Activated CD8-positive, alpha-beta memory T cell treated with anti-CD3 and anti-CD28 coated beads for 48 hours (primary cell): Measurements from ENCODE around the gene PDE6C.
"Not testable (repeated sequence)": the region's sequence is repeated elsewhere in the genome, so short reads cannot be mapped to it uniquely, and the experiment has no call there.

Source experiments
- DNase-seq, 3 experiments: peaks; one replicate each; pipeline ENCODE4 v3.0.0-alpha.2; 2020; ENCODE audit warnings: low read depth in 2 of 3, low spot score in 2 of 3

Gene PDE6C

GRCh38 chr10:93629647-93630305 is 17.4 kb downstream of the PDE6C start:
- DNase-seq = no peak

DNA sequence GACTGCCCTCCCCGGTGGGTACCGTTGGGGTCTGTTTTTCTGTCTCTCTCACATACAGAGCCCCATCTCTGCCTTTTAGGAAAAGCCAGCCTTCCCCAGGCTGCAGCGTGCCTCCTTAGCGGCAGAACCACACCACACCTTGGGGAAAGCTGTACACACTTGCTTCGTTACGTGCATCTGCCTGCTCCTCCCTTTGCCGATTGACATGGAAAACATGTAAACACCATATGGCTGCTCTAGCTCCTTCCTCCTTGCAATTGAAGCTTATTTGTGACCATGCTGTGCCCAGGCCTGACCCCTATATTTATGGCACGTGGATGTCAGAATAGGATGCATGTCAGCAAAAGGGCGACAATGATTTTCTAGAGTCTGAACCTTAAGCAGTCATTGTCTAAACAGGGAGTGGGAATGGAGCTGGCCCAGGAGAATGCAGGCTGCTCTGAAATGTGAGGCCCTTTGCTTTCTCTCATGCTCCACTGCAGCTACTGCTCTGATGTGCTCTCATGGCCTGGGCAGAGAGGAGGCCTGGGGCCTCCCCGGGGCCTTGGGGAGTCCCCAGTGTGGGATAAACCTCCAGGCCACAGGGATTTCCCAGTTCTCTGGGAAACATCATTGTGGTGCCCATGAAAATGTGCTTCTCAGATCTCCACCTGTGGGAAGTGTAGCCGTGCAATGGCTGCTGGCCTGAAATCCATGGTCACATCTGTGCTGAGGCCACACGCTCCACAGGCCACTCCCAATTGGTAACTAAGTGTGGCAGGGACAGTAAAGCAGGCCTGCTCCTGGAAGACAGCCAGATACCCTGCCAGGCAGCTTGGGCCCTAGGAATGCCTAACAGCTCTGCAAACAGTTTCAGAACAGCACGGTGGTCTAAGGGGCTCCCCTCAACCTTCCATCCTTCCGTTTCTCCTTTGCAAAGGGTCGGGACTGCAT is 18.6 kb downstream of the PDE6C start:
- DNase-seq = no peak

DNA sequence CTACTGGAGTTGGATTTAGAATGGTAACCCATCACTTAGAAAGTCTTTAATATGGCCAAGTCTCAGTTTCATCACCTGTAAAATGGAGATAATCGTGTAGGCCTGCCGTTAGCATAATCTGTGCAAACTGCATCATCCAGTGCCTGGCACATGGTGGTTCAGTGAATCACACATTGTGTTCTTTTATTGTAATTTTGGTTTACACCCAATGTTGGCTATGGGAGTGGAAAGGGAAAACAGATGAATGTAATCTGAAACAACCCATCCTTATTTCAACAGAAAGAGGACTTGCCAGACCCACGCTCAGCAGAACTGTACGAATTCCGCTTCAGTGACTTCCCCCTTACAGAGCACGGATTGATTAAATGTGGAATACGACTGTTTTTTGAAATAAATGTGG is 27.5 kb downstream of the PDE6C start:
- no peak for DNase-seq

DNA sequence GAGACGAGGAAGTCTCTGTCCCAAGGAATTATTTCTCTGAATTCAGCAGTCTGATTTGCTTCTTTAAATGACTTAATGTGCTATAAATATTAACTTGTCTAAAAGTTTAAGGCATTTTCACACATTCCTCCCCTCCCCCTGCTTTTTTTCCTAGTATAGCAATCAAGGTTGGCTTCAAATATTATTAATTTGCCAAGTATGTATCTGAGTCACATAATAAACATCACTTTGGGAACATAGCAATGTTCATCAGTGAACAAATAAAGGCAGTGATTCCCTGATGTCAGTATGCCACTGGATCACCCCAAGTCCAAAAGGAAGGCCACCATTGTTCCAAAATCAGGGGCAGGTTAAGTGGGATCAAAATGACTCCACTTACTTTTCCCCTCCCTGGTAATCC is 40.5 kb downstream of the PDE6C start:
- no peak for DNase-seq

GRCh38 chr10:93654201-93654600 is 41.9 kb downstream of the PDE6C start:
- DNase-seq = no peak

DNA sequence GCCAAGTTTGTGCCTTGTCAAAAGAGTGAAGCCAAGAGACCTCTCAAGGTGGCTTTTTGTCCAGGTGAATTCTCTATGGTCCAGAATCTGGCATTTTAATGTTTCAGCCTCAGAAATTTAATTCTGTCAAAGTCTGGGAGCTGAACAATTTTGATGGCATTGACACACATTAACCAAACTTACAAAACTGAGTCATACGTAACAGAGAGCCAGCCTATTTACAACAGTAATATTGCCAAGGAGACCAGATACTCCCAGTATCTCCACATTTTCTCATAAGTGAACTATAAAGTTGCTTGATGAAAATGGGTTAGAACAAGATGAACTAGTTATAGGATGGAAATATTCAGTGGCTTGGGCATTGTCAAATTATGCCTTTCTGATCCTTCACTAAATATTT is 43.8 kb downstream of the PDE6C start:
- DNase-seq = no peak

DNA sequence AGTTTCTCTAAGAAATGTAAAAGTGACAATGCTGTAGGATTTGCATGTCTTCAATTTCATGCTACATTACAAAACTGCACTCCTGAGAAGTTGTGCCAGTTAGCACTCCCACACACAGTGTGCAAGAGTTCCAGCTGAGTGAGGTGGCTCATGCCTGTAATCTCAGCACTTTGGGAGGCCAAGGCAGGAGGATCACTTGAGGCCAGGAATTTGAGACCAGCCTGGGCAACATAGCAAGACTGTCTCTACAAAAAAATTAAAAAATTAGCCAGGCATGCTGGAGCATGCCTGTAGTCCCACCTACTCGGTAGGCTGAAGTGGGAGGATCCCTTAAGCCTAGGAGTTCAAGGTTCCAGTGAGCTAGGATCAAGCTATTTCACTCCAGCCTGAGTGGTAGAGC is 45.4 kb downstream of the PDE6C start:
- no peak for DNase-seq

DNA sequence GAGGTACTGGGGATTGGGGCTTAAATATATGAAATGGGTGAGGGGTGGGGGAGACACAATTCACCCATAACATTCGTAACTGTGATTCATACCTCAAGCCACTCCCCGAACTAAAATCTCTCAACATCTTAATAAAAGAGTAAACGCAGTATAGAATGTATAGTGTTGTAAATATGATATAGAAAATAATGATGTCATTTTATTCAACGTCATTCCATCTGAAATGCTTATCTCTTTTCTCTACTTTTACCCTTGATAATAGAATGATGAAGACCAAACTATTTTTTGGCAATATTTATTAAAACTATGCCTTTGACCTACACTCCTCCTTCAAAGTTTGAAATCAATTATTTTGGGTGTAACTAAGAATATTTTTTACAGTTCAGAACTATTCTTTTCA is 53.7 kb downstream of the PDE6C start:
- DNase-seq = no peak

DNA sequence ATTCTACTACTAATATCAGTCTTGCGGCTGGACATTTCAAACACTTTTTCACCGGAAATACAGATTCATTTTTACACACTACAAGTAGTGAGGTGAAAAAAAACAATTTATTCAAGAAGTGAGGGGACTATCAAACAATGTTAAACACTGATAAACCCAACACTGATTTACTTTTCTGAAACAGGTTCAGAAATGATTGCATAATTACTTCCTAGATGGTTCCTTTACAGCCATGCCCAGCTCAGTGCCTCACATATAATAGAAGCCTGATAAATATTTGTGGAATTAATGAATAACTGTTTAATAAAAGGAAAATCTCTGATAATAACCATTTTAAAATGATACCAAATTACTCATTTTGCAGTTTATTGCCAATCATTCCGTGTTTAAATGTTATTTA is 55.5 kb downstream of the PDE6C start:
- no peak for DNase-seq

- DNase-seq = no peak
Measured at GRCh38 chr10:93670372-93670771, 58.0 kb downstream of the PDE6C start.

DNA sequence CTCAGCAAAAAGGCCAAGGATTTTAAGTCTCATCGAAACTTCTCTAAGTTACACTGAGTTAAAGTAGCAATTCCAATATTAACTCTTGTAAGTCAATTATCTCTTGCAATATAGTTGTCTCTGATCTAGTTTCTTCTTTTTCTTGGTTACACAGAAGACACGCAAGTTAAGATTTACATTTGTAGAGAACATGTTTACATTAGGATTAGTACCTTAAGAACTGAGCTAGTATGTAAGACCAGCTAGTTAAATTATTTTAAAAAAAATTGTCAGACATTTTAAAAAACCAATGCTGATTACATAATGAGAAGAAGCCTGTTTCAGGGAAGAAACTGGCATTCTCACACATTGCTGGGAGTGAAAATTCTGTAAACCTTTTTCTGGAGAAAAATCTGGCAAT is 58.7 kb downstream of the PDE6C start:
- no peak for DNase-seq

DNA sequence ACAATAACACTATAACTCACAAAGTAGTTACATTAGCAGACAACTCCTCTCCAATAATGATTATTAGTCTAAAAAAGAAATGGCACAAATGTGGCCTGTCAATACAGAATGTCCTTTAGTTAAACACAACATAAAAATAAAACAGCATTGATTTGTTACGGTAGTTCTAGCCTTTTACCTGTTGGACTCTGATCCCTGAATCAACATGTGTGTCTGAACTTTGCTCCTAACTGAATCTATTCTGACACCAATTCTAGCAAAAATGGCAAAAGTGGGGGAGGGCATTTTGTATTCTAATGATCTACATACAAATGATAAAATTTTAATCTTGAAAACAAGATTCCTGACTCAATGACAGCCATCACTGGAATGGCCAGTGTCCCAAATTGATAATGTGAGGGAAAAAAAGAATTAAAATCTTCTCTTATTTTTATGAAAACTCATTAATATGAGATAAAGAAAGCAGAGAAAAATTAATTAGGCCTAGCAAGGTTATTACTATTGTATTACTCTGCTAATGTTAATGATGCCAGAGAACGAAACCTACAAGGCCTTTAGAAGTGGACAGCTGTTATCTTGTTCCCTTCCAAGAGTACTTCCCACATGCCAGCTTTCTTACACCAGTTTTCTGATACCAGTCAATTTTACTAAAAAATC is 59.8 kb downstream of the PDE6C start:
- DNase-seq = no peak

GRCh38 chr10:93672890-93673289 is 60.6 kb downstream of the PDE6C start:
- DNase-seq = no peak

DNA sequence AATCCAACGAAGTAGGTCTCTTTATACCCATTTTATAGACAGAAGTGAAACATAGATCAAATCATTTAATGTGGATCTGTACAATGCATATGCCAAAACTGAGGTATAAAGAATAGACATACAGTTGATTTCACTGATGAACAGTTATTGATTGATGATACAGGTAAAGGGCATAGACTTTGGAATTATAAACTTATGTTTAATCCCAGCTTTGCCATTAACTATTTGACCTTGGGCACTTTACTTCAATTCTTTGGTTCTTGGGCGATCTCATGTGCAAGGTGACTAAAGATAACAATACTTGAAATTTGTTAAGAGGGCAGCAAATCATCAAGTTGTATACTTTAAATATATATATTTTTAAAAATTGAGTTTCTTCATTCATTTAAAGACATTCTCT is 61.5 kb downstream of the PDE6C start:
- no peak for DNase-seq

- no peak for DNase-seq
Measured at GRCh38 chr10:93678386-93678785, 66.0 kb downstream of the PDE6C start.

DNA sequence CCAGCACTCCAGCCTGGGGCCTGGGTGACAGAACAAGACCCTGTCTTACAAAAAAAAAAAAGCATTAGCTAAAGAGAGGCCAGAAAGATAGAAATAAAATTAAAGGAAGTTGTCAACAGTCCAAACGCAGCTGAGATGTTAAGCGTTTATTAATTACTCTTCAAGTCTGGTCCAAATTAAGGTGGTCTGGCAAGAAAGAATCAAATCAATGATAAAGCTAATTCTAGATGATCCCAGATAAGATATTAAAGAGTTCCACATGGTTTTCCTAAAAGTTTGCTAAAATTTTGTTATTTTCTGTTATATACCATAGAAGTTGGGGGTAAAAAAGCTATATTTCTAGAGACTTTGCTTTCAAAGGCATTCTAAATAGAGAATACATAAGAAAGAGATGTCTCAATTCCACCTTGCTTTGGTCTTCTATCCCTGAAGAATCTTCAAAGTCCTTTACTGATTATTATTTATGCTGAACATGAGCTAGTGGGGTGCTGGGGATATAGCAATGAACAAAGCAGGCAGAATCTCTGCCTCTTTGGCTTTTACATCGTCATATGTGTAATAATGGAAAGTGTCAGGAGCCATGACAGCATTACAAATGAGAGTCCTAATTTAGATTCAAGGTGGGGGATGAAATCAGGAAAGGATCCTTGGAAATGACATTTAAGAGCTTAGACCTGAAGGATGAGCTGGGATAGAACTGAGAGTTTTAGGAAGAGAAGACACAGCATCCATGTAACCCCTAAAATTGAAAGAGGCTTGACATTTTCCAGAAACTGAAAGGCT is 66.7 kb downstream of the PDE6C start:
- no peak for DNase-seq

DNA sequence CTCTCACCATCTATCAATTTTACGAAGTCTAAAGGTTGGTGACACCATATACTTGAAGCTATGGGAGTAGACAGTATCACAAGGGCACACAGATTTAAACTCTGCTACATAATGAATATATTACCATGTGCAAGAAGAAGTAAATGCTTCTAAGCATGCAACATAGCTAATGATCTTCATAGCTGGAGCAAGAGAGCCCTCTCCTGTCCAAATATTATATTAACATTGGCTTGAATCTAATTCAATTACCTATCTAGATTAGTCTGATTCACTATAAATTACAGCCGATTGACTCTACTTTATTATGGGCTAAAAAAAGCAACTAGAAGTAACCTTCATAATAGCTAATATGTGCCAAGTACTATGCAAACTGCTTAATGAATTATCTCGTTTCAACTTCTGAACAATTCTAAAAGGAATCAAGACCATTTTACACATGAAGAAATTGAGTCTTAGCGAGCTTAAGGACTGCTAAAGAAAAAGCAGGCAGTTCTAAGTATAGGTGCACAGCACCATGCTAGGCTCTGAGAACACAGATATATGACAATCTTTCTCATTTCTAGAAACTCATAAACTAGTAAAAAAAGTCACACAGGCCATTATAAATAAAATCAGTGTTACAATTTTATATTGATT is 68.2 kb downstream of the PDE6C start:
- DNase-seq = no peak

GRCh38 chr10:93687737-93688136 is 75.4 kb downstream of the PDE6C start:
- DNase-seq = no peak

- DNase-seq = no peak
Measured at GRCh38 chr10:93695740-93696139, 83.4 kb downstream of the PDE6C start.

GRCh38 chr10:93696582-93696981 is 84.2 kb downstream of the PDE6C start:
- not testable (repeated sequence) for DNase-seq

- DNase-seq = no peak
Measured at GRCh38 chr10:93697207-93697606, 84.9 kb downstream of the PDE6C start.
